HL-60/S4 treated with retinoic acid at 250 ng/mL for 4 days and 3 days (cell line): Measurements from ENCODE around the gene ELOVL5.

Experiments used
- in situ Hi-C: fragments of 300-500 bp; cut with MboI; formaldehyde crosslinking; loops from 2 replicates; pipeline ENCODE4 v1.7.0; 2022; ENCODE audit warnings: low sequenced_read_pairs

Gene ELOVL5

GRCh38 chr6:53244399-53244931 lies 104.3 kb downstream of the ELOVL5 start:
- in situ Hi-C loops, result no loop called here

GRCh38 chr6:53241938-53242337 lies 106.8 kb downstream of the ELOVL5 start:
- in situ Hi-C loops, result no loop called here

DNA sequence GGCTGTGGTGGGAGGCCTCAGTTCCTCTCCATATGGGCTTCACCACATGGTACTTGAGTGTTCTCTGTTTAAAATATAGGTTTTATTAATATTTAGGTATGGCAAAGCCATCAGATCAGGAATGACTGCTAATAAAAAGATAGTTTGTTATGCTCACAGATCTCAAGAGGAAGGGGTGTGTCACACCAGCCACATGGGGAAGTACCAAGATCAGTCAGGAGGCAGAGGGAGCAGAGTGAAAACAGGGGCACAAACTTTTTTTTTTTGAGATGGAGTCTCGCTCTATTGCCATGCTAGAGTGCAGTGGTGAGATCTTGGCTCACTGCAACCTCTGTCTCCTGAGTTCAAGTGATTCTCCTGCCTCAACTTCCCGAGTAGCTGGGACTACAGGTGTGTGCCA lies 108.0 kb downstream of the ELOVL5 start:
- in situ Hi-C loops, result no loop called here

GRCh38 chr6:53240139-53240538 lies 108.6 kb downstream of the ELOVL5 start:
- in situ Hi-C loops, result no loop called here

DNA sequence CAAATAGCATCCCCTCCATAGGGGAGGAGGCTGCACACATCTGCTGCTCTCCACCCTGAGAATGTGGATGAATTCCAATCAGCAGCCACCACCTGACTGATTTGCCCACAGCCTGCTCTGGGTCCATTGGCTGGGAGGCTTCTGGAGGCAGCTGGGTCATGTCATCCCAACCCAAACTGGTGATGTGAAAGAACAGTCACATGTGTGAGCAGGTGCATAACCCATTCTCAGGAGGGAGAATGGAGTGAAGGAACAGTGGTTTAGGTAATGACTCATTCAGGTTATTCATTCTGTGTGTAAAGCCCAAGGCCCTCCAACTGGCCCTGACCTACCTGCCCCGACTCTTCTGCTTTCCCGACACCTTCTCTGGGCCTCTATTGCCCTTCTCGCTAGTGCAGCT lies 109.2 kb downstream of the ELOVL5 start:
- in situ Hi-C loops, result no loop called here

GRCh38 chr6:53238311-53238710 lies 110.4 kb downstream of the ELOVL5 start:
- in situ Hi-C loops, result no loop called here

- in situ Hi-C loops, result no loop called here
Observed at GRCh38 chr6:53236241-53236640, 112.5 kb downstream of the ELOVL5 start.

DNA sequence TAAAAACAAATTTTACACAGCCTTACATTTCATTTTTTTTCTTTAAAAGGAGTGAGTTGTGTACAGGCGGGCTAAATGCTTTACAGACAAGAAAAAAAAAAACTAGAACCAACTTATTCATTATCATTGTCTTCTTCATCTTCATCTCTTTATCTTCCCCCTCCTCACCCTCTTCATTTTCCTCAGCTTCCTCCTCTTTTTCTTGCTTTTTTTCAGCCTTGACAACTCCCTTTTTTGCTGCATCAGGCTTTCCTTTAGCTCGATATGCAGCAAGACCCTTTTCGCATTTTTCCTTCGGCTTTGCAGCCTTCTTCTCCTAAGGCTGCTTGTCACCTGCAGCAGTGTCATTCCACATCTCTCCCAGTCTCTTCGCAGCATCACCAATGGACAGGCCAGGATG lies 113.2 kb downstream of the ELOVL5 start:
- in situ Hi-C loops, result no loop called here

GRCh38 chr6:53233309-53233708 lies 115.4 kb downstream of the ELOVL5 start:
- in situ Hi-C loops, result no loop called here

GRCh38 chr6:53230775-53231467 lies 117.8 kb downstream of the ELOVL5 start:
- in situ Hi-C loops, result no loop called here

- in situ Hi-C loops, result no loop called here
Observed at GRCh38 chr6:53227847-53228246, 120.9 kb downstream of the ELOVL5 start.

DNA sequence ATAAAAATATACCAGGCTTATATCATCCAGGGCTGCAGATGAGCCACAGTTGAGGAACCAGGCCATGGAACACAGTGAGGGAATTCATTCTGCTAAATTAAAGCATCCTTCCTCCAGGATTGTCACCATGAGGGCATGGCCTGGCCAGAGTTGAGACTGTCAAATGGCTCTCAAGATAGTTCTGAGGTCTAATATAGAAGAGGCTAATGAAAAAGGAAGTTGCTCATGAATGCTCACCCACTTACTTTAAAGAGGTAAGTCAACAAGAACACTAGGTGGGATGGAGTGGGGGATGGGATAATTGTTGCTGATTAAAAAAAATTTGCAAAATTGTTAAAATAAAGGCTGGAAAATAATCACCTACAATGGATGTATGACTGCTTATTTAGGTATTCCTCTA lies 128.1 kb downstream of the ELOVL5 start:
- in situ Hi-C loops, result no loop called here
